ENCODE results near the gene CRYBG2.

CRYBG2 gene

GRCh38 chr1:26345718-26346117 is 8.2 kb downstream of the CRYBG2 start:
- no peak for TF ChIP-seq OSR1 (CRISPR knock-in tag; IDR thresholded peaks at IDR 0.05)
- TF ChIP-seq PPARA (CRISPR knock-in tag; IDR thresholded peaks at IDR 0.05; ENCODE audit: borderline replicate concordance): no peak
- TF ChIP-seq GLIS3 (CRISPR knock-in tag; IDR thresholded peaks at IDR 0.05): no peak
- TF ChIP-seq TCF4 (CRISPR knock-in tag; IDR thresholded peaks at IDR 0.05; ENCODE audit: borderline replicate concordance): no peak
- no peak for TF ChIP-seq TSHZ2 (CRISPR knock-in tag; IDR thresholded peaks at IDR 0.05)
- TF ChIP-seq ZC3H10 (CRISPR knock-in tag; IDR thresholded peaks at IDR 0.05): no peak
- no peak for TF ChIP-seq ARNTL (CRISPR knock-in tag; IDR thresholded peaks at IDR 0.05; ENCODE audit: borderline replicate concordance, low read depth)
- no peak for TF ChIP-seq TOX (CRISPR knock-in tag; IDR thresholded peaks at IDR 0.05; ENCODE audit: borderline replicate concordance)
- no peak for TF ChIP-seq ZNF8 (CRISPR knock-in tag; IDR thresholded peaks at IDR 0.05)
- no peak for TF ChIP-seq ZNF565 (CRISPR knock-in tag; conservative IDR thresholded peaks at IDR 0.05; ENCODE audit: low read depth)
- no peak for TF ChIP-seq PATZ1 (CRISPR knock-in tag; IDR thresholded peaks at IDR 0.05; ENCODE audit: borderline replicate concordance)
- TF ChIP-seq CSRNP3 (CRISPR knock-in tag; IDR thresholded peaks at IDR 0.05): no peak
- TF ChIP-seq ESRRG (CRISPR knock-in tag; IDR thresholded peaks at IDR 0.05): no peak

GRCh38 chr1:26344147-26344920 is 9.6 kb downstream of the CRYBG2 start:
- no peak for TF ChIP-seq ZNF8 (CRISPR knock-in tag; IDR thresholded peaks at IDR 0.05)
- TF ChIP-seq ARNTL (CRISPR knock-in tag; IDR thresholded peaks at IDR 0.05; ENCODE audit: borderline replicate concordance, low read depth): no peak
- no peak for TF ChIP-seq ZFP3 (CRISPR knock-in tag; IDR thresholded peaks at IDR 0.05)
- TF ChIP-seq PATZ1 (CRISPR knock-in tag; IDR thresholded peaks at IDR 0.05; ENCODE audit: borderline replicate concordance): no peak
- TF ChIP-seq ZNF70 (CRISPR knock-in tag; IDR thresholded peaks at IDR 0.05): no peak
- no peak for TF ChIP-seq ESRRG (CRISPR knock-in tag; IDR thresholded peaks at IDR 0.05)
- no peak for TF ChIP-seq CREB5 (CRISPR knock-in tag; IDR thresholded peaks at IDR 0.05; ENCODE audit: low read depth)
- TF ChIP-seq CSDC2 (CRISPR knock-in tag; IDR thresholded peaks at IDR 0.05): no peak
- TF ChIP-seq RARB (CRISPR knock-in tag; IDR thresholded peaks at IDR 0.05): no peak
- no peak for TF ChIP-seq GLIS3 (CRISPR knock-in tag; IDR thresholded peaks at IDR 0.05)
- no peak for TF ChIP-seq ZFP30 (CRISPR knock-in tag; IDR thresholded peaks at IDR 0.05)
- no peak for TF ChIP-seq TOX (CRISPR knock-in tag; IDR thresholded peaks at IDR 0.05; ENCODE audit: borderline replicate concordance)
- TF ChIP-seq TCF4 (CRISPR knock-in tag; IDR thresholded peaks at IDR 0.05; ENCODE audit: borderline replicate concordance): no peak
- no peak for TF ChIP-seq SNAI2 (CRISPR knock-in tag; IDR thresholded peaks at IDR 0.05)
- no peak for ATAC-seq

More at GRCh38 chr1:26345718-26346117, 8.2 kb downstream of the CRYBG2 start:
- ATAC-seq: peak; percentile 35

Data from SK-N-SH treated with all-trans-retinoic acid at 6 μM for 48 hours (cell line).